HG03139 (cell line): ENCODE data around the gene DPP10.

Source experiments
- ATAC-seq: cut with Tn5 transposase; IDR thresholded peaks from one replicate; pipeline ENCODE4 v1.9.1; 2021; ENCODE audit not compliant: unreplicated experiment

Gene DPP10

GRCh38 chr2:115635430-115635829, 1193.0 kb downstream of the DPP10 start:
- no peak for ATAC-seq

GRCh38 chr2:115649731-115650130, 1207.3 kb downstream of the DPP10 start:
- no peak for ATAC-seq

- no peak for ATAC-seq
Observed at GRCh38 chr2:115650827-115651226, 1208.4 kb downstream of the DPP10 start.

GRCh38 chr2:115652652-115653051, 1210.2 kb downstream of the DPP10 start:
- ATAC-seq = no peak

GRCh38 chr2:115654362-115654761, 1211.9 kb downstream of the DPP10 start:
- no peak for ATAC-seq

- no peak for ATAC-seq
Observed at GRCh38 chr2:115678129-115678528, 1235.7 kb downstream of the DPP10 start.

- no peak for ATAC-seq
Observed at GRCh38 chr2:115684345-115684744, 1241.9 kb downstream of the DPP10 start.

- no peak for ATAC-seq
Observed at GRCh38 chr2:115691409-115691808, 1249.0 kb downstream of the DPP10 start.

GRCh38 chr2:115694651-115695050, 1252.2 kb downstream of the DPP10 start:
- no peak for ATAC-seq

- no peak for ATAC-seq
Observed at GRCh38 chr2:115733190-115733775, 1290.8 kb downstream of the DPP10 start.

- ATAC-seq = no peak
Observed at GRCh38 chr2:115738111-115738510, 1295.7 kb downstream of the DPP10 start.

GRCh38 chr2:115739574-115739973, 1297.1 kb downstream of the DPP10 start:
- no peak for ATAC-seq

GRCh38 chr2:115746151-115746550, 1303.7 kb downstream of the DPP10 start:
- ATAC-seq = no peak

GRCh38 chr2:115757286-115757685, 1314.8 kb downstream of the DPP10 start:
- ATAC-seq = no peak

GRCh38 chr2:115763601-115764000, 1321.2 kb downstream of the DPP10 start:
- ATAC-seq = no peak

GRCh38 chr2:115771516-115771915, 1329.1 kb downstream of the DPP10 start:
- ATAC-seq = no peak

GRCh38 chr2:115774361-115774760, 1331.9 kb downstream of the DPP10 start:
- ATAC-seq = no peak

- ATAC-seq = no peak
Observed at GRCh38 chr2:115779085-115779632, 1336.7 kb downstream of the DPP10 start.

- ATAC-seq = no peak
Observed at GRCh38 chr2:115782286-115782685, 1339.8 kb downstream of the DPP10 start.

GRCh38 chr2:115796078-115796477, 1353.6 kb downstream of the DPP10 start:
- ATAC-seq = no peak

- no peak for ATAC-seq
Observed at GRCh38 chr2:115807276-115807675, 1364.8 kb downstream of the DPP10 start.

GRCh38 chr2:115825912-115826311, 1383.5 kb downstream of the DPP10 start:
- ATAC-seq = no peak

GRCh38 chr2:115833196-115833595, 1390.8 kb downstream of the DPP10 start:
- no peak for ATAC-seq
